ENCODE data around the gene MRPL46. TPM values are rescaled to one million over a fixed set of nuclear protein-coding genes. Genes with fewer than 3 reads are reported as not detected.

The MRPL46 gene
- total and polyA plus RNA-seq, 2 of the 13 experiments (the other 11 are each of a cell fraction or from before 2014, with no cell fraction given) = 62.9 to 79.2 TPM

DNA sequence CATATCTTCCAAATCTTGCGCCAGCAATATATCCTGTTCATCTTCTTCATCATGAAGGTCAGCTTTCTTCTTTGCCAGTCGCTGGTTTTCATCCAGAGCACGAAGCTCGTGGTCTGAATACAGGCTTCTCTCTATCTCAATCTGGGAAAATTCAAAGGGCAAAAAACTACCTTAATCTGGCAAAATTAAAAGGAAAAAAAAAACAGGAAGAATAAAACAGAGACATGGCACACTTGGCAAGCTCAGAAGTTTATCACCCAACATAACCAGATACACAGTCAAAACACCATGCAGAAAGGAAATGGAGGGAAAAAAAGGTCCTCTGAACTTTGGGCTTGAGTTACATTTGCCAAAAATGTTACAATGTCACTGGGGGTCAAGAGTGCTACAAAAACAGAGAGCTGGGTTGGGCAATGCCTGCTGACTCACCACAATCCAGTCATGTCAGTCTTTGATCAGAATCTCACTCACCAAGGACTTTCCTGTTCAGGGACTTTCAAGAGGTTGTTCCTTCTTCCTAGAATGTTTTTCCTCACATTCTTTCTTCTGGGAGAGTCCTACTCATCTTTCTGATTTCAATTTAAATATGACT lies 1.5 kb downstream of the MRPL46 start (continued):
- TF ChIP-seq, protein P1, sequence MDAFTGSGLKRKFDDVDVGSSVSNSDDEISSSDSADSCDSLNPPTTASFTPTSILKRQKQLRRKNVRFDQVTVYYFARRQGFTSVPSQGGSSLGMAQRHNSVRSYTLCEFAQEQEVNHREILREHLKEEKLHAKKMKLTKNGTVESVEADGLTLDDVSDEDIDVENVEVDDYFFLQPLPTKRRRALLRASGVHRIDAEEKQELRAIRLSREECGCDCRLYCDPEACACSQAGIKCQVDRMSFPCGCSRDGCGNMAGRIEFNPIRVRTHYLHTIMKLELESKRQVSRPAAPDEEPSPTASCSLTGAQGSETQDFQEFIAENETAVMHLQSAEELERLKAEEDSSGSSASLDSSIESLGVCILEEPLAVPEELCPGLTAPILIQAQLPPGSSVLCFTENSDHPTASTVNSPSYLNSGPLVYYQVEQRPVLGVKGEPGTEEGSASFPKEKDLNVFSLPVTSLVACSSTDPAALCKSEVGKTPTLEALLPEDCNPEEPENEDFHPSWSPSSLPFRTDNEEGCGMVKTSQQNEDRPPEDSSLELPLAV (CRISPR knock-in tag; conservative IDR thresholded peaks at IDR 0.05; ENCODE audit: low read depth) = no peak
- TF ChIP-seq MEIS2 (CRISPR knock-in tag; IDR thresholded peaks at IDR 0.05) = peak; percentile 96
- no peak for TF ChIP-seq SOX6 (IDR thresholded peaks at IDR 0.05)
- peak; percentile 88 for TF ChIP-seq SOX6 (CRISPR knock-in tag; IDR thresholded peaks at IDR 0.05)
- TF ChIP-seq, protein P2, sequence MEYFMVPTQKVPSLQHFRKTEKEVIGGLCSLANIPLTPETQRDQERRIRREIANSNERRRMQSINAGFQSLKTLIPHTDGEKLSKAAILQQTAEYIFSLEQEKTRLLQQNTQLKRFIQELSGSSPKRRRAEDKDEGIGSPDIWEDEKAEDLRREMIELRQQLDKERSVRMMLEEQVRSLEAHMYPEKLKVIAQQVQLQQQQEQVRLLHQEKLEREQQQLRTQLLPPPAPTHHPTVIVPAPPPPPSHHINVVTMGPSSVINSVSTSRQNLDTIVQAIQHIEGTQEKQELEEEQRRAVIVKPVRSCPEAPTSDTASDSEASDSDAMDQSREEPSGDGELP (IDR thresholded peaks at IDR 0.05; ENCODE audit: borderline replicate concordance, low read depth) = peak; percentile 21; the same call in 1 of the 2 replicates
- TF ChIP-seq ZKSCAN5 (CRISPR knock-in tag; IDR thresholded peaks at IDR 0.05) = no peak
- TF ChIP-seq, protein P3, sequence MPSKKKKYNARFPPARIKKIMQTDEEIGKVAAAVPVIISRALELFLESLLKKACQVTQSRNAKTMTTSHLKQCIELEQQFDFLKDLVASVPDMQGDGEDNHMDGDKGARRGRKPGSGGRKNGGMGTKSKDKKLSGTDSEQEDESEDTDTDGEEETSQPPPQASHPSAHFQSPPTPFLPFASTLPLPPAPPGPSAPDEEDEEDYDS (CRISPR knock-in tag; IDR thresholded peaks at IDR 0.05) = peak; percentile 30; the same call in 1 of the 2 replicates
- TF ChIP-seq, protein P4, sequence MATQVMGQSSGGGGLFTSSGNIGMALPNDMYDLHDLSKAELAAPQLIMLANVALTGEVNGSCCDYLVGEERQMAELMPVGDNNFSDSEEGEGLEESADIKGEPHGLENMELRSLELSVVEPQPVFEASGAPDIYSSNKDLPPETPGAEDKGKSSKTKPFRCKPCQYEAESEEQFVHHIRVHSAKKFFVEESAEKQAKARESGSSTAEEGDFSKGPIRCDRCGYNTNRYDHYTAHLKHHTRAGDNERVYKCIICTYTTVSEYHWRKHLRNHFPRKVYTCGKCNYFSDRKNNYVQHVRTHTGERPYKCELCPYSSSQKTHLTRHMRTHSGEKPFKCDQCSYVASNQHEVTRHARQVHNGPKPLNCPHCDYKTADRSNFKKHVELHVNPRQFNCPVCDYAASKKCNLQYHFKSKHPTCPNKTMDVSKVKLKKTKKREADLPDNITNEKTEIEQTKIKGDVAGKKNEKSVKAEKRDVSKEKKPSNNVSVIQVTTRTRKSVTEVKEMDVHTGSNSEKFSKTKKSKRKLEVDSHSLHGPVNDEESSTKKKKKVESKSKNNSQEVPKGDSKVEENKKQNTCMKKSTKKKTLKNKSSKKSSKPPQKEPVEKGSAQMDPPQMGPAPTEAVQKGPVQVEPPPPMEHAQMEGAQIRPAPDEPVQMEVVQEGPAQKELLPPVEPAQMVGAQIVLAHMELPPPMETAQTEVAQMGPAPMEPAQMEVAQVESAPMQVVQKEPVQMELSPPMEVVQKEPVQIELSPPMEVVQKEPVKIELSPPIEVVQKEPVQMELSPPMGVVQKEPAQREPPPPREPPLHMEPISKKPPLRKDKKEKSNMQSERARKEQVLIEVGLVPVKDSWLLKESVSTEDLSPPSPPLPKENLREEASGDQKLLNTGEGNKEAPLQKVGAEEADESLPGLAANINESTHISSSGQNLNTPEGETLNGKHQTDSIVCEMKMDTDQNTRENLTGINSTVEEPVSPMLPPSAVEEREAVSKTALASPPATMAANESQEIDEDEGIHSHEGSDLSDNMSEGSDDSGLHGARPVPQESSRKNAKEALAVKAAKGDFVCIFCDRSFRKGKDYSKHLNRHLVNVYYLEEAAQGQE (IDR thresholded peaks at IDR 0.05; ENCODE audit: borderline replicate concordance in 1 of 2, low read depth in 1 of 2, low read length in 2 of 2) = peak in 1 of 2 experiments; percentile 17; a peak in 1 of 4 replicates
- TF ChIP-seq, protein P5, sequence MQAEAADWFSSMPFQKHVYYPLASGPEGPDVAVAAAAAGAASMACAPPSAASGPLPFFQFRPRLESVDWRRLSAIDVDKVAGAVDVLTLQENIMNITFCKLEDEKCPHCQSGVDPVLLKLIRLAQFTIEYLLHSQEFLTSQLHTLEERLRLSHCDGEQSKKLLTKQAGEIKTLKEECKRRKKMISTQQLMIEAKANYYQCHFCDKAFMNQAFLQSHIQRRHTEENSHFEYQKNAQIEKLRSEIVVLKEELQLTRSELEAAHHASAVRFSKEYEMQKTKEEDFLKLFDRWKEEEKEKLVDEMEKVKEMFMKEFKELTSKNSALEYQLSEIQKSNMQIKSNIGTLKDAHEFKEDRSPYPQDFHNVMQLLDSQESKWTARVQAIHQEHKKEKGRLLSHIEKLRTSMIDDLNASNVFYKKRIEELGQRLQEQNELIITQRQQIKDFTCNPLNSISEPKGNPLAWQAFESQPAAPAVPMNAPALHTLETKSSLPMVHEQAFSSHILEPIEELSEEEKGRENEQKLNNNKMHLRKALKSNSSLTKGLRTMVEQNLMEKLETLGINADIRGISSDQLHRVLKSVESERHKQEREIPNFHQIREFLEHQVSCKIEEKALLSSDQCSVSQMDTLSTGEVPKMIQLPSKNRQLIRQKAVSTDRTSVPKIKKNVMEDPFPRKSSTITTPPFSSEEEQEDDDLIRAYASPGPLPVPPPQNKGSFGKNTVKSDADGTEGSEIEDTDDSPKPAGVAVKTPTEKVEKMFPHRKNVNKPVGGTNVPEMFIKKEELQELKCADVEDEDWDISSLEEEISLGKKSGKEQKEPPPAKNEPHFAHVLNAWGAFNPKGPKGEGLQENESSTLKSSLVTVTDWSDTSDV (CRISPR knock-in tag; IDR thresholded peaks at IDR 0.05) = no peak
- TF ChIP-seq ZNF749 (CRISPR knock-in tag; IDR thresholded peaks at IDR 0.05; ENCODE audit: borderline replicate concordance) = no peak
- no peak for TF ChIP-seq MTF1 (CRISPR knock-in tag; IDR thresholded peaks at IDR 0.05)
- no peak for TF ChIP-seq ZNF746 (CRISPR knock-in tag; IDR thresholded peaks at IDR 0.05)
- peak; percentile 55; the same call in 1 of the 2 replicates for TF ChIP-seq ZNF441 (CRISPR knock-in tag; IDR thresholded peaks at IDR 0.05; ENCODE audit: borderline replicate concordance)
- TF ChIP-seq SKI (IDR thresholded peaks at IDR 0.05; ENCODE audit: partially characterized antibody) = peak; percentile 14
- TF ChIP-seq, protein P6, sequence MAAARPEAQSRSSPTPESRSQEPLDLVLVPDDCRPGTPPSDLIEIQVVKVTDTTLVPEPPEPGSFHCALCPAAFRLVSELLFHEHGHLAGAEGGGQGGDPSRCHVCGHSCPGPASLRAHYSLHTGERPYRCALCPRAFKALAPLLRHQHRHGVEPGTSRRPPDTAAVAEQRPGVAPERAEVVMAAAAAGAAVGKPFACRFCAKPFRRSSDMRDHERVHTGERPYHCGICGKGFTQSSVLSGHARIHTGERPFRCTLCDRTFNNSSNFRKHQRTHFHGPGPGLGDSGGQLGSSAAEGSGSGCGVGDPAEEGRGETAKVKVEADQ (CRISPR knock-in tag; IDR thresholded peaks at IDR 0.05; ENCODE audit: borderline replicate concordance) = no peak
- TF ChIP-seq ZNF431 (CRISPR knock-in tag; IDR thresholded peaks at IDR 0.05; ENCODE audit: borderline replicate concordance, low read depth) = no peak
- TF ChIP-seq FOXA3 (CRISPR knock-in tag; IDR thresholded peaks at IDR 0.05) = peak; percentile 78
- no peak for TF ChIP-seq ZNF790 (CRISPR knock-in tag; IDR thresholded peaks at IDR 0.05; ENCODE audit: borderline replicate concordance)
- TF ChIP-seq ZNF460 (CRISPR knock-in tag; IDR thresholded peaks at IDR 0.05; ENCODE audit: borderline replicate concordance) = no peak
